ENCODE data around the gene TBC1D10B.
A peak's percentile ranks its signal among the peaks of the same experiment; 100 is the strongest.

The TBC1D10B gene

DNA sequence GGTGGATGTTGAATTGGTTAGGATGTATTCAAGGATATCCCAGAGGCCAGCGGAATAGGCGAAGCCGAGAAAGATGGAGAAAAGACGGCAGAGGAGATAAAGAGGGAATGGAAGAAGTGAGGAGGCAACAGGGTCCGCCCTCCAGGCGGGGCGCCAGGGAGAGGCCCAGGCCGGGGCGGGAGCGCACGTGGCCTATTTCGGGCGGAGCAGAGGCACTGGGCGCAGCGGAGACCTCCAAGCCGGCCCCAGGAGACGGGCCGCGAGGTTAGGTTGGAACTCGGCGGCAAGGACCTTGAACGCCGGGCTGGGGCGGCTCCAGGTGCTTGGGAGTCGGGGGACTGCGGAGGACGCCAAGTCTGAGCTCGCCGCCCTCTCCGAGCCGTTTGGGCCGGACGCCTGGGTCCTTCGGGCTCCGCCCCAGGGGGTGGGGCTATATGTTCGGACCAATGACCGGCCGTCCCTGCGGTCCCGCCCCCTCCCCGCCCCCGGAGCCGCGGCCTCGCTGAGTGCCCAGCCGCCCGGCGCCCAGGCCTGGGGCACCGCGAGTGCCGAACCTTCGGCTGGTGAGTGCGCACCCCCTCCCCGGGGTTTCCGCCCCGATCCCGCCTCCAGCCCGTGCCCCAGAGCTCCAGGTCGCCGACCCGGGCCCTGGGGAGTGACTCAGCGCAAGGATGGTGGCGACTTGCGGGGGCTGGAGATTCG, 37.0 kb upstream of the TBC1D10B start, which contains the start of gene ZNF771:
ZNF771 (plus strand) TSS at position 505 of the 702 bp plus-strand sequence. CDS start 448 bp downstream, outside the sequence.
- Histone ChIP-seq H4K20me1 (ENCODE audit: insufficient read depth, low read length) (peaks cover 10% of the 10 kb centered on the region; the same call in 1 of the 2 replicates), H3K9me3 (ENCODE audit: insufficient read depth, low read length, severe bottlenecking) (no peaks in the 10 kb centered on the region), H3K27me3 (ENCODE audit: insufficient read depth, low read length, poor library complexity) (no peaks in the 10 kb centered on the region), H3K4me2 (ENCODE audit: insufficient read depth, low read length) (peak within 1 kb of the TSS; percentile 72), H3K4me1 (ENCODE audit: insufficient read depth, low read length) (peaks cover 47% of the 10 kb centered on the region), H3K79me2 (ENCODE audit: insufficient read depth, low read length) (peaks cover 41% of the 10 kb centered on the region), H3K9ac (ENCODE audit: low read depth, low read length) (peak within 1 kb of the TSS; percentile 78), H3K27ac (ENCODE audit: low read length) (peak within 1 kb of the TSS; percentile 78), H3K36me3 (ENCODE audit: insufficient read depth, low read length) (peaks cover 26% of the 10 kb centered on the region), H3K4me3 (ENCODE audit: low read depth in 1 of 2, low read length in 2 of 2) (peak within 1 kb of the TSS; percentile 70 to 78), H2AFZ (ENCODE audit: low read depth, low read length) (peak within 1 kb of the TSS; percentile 75)
- no peak for TF ChIP-seq EZH2 (IDR thresholded peaks at IDR 0.05; ENCODE audit: borderline replicate concordance, low read depth, low read length, severe bottlenecking)
- TF ChIP-seq, protein P1, sequence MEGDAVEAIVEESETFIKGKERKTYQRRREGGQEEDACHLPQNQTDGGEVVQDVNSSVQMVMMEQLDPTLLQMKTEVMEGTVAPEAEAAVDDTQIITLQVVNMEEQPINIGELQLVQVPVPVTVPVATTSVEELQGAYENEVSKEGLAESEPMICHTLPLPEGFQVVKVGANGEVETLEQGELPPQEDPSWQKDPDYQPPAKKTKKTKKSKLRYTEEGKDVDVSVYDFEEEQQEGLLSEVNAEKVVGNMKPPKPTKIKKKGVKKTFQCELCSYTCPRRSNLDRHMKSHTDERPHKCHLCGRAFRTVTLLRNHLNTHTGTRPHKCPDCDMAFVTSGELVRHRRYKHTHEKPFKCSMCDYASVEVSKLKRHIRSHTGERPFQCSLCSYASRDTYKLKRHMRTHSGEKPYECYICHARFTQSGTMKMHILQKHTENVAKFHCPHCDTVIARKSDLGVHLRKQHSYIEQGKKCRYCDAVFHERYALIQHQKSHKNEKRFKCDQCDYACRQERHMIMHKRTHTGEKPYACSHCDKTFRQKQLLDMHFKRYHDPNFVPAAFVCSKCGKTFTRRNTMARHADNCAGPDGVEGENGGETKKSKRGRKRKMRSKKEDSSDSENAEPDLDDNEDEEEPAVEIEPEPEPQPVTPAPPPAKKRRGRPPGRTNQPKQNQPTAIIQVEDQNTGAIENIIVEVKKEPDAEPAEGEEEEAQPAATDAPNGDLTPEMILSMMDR (IDR thresholded peaks at IDR 0.05; ENCODE audit: borderline replicate concordance, extremely low read depth, low read length, poor library complexity, severe bottlenecking), result peak; percentile 30
- DNase-seq, result peak; percentile 93
- peak; percentile 84 for ATAC-seq (ENCODE audit: insufficient read depth, low read depth)

DNA sequence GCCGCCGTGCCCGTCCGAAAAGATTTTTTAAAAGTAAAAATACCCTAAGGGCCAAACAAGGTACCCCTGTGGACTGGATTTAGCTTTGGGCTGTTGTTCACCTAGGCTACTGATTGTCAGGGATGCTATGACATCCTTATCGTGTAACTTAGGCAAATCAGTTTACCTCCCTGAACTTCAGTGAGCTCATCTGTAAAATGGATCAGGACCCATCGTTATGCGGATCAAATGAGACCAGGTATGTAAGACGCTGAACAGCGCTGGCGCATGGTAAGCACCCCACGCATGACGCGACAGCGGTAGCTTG, 36.5 kb upstream of the TBC1D10B start:
- TF ChIP-seq, protein P1 (IDR thresholded peaks at IDR 0.05; ENCODE audit: borderline replicate concordance, extremely low read depth, low read length, poor library complexity, severe bottlenecking), result no peak
- no peak for TF ChIP-seq EZH2 (IDR thresholded peaks at IDR 0.05; ENCODE audit: borderline replicate concordance, low read depth, low read length, severe bottlenecking)
- Histone ChIP-seq H3K79me2 (ENCODE audit: insufficient read depth, low read length) (peaks cover 36% of the 10 kb centered on the region), H3K9me3 (ENCODE audit: insufficient read depth, low read length, severe bottlenecking) (no peaks in the 10 kb centered on the region), H4K20me1 (ENCODE audit: insufficient read depth, low read length) (peaks cover 10% of the 10 kb centered on the region; the same call in 1 of the 2 replicates), H2AFZ (ENCODE audit: low read depth, low read length) (peak overlapping the region; percentile 75), H3K36me3 (ENCODE audit: insufficient read depth, low read length) (peaks cover 21% of the 10 kb centered on the region), H3K27me3 (ENCODE audit: insufficient read depth, low read length, poor library complexity) (no peaks in the 10 kb centered on the region), H3K4me1 (ENCODE audit: insufficient read depth, low read length) (peaks cover 42% of the 10 kb centered on the region), H3K4me3 (ENCODE audit: low read depth in 1 of 2, low read length in 2 of 2) (peak overlapping the region; percentile 70 to 78), H3K27ac (ENCODE audit: low read length) (peak overlapping the region; percentile 78), H3K4me2 (ENCODE audit: insufficient read depth, low read length) (peak overlapping the region; percentile 72), H3K9ac (ENCODE audit: low read depth, low read length) (peak overlapping the region; percentile 78)
- no peak for DNase-seq
- ATAC-seq (ENCODE audit: insufficient read depth, low read depth), result no peak

DNA sequence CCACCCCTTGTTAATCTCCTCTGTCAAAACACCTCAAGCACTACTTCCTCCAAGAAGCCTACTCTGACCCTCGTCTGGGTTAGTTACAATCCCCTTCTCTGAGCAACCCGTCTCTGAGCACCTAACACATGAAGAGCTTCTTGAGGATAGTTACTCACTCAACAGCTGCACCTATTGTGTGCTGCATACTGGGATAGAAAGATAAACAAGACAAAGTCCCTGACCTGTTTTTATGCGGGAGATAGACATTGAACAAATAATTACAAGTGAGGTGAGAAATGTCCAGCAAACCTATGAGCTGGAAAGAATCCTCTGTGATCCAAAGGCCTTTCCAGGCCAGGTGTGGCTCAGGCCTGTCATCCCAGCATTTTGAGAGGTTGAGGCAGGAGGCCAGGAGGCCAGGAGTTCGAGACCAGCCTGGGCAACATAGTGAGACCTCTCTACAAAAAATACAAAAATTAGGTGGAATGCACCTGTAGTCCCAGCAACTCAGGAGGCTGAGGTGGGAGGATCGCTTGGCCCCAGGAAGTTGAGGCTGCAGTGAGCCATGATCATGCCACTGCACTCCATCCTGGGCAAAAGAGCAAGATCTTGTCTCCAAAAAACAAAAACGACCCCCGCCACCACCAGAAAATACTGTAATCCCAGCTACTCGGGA, 31.6 kb upstream of the TBC1D10B start:
- Histone ChIP-seq H3K4me1 (ENCODE audit: insufficient read depth, low read length) (peaks cover 49% of the 10 kb centered on the region), H3K4me3 (ENCODE audit: low read depth in 1 of 2, low read length in 2 of 2) (no peak overlapping the region), H3K9ac (ENCODE audit: low read depth, low read length) (no peak overlapping the region), H4K20me1 (ENCODE audit: insufficient read depth, low read length) (peaks cover 12% of the 10 kb centered on the region), H3K27ac (ENCODE audit: low read length) (no peak overlapping the region), H3K4me2 (ENCODE audit: insufficient read depth, low read length) (no peak overlapping the region), H2AFZ (ENCODE audit: low read depth, low read length) (no peak overlapping the region), H3K79me2 (ENCODE audit: insufficient read depth, low read length) (peaks cover 13% of the 10 kb centered on the region), H3K36me3 (ENCODE audit: insufficient read depth, low read length) (peaks cover 23% of the 10 kb centered on the region), H3K9me3 (ENCODE audit: insufficient read depth, low read length, severe bottlenecking) (no peaks in the 10 kb centered on the region), H3K27me3 (ENCODE audit: insufficient read depth, low read length, poor library complexity) (no peaks in the 10 kb centered on the region)
- DNase-seq, result no peak
- TF ChIP-seq EZH2 (IDR thresholded peaks at IDR 0.05; ENCODE audit: borderline replicate concordance, low read depth, low read length, severe bottlenecking), result no peak
- TF ChIP-seq, protein P1 (IDR thresholded peaks at IDR 0.05; ENCODE audit: borderline replicate concordance, extremely low read depth, low read length, poor library complexity, severe bottlenecking), result no peak
- ATAC-seq (ENCODE audit: insufficient read depth, low read depth), result no peak
